Measurements from ENCODE around the gene INPP5J.
"Not testable (repeated sequence)": the region's sequence is repeated elsewhere in the genome, so short reads cannot be mapped to it uniquely, and the experiment has no call there.

Gene INPP5J

GRCh38 chr22:31088233-31088986 lies 34.4 kb upstream of the INPP5J start:
- DNase-seq, result no peak

DNA sequence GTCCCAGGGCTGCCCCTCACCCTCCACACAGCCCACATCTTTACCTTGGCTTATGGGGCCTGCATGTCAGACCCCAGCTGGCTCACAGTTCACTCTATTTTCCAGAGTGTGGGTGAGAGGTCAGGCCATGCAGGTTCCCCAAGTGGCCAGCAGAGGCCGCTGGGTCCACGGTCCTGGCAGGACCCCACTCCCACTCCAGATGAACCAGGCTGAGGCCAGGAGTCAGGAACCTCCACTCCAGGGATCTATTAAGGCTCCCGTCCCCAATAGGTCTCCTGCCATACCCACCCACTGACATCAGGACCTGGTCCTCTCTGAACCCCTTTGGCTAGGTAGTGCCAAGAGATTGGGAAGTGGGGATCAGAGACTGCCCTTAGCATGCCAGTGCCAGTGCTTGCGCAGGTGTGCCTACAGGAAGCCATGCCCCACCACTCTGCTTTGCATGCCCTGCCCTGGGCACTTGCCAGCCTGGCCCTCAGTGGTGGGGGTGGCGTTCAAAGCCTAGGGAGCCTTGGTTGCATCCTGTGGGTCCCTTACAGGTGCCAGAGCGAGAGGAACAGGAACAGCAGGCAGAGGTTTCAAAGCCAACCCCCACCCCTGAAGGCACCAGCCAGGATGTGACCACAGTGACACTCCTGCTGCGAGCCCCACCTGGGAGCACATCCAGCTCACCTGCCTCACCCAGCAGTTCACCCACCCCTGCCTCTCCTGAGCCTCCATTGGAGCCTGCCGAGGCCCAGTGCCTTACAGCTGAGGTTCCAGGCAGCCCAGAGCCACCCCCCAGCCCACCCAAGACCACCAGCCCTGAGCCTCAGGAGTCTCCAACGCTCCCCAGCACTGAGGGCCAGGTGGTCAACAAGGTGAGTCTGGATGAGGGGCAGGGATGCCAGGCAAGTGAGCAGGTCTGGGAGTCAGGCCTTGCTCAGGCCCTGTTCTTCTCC lies 33.3 kb upstream of the INPP5J start:
- DNase-seq, result no peak

- no peak for DNase-seq
Observed at GRCh38 chr22:31090217-31091085, 32.3 kb upstream of the INPP5J start.

DNA sequence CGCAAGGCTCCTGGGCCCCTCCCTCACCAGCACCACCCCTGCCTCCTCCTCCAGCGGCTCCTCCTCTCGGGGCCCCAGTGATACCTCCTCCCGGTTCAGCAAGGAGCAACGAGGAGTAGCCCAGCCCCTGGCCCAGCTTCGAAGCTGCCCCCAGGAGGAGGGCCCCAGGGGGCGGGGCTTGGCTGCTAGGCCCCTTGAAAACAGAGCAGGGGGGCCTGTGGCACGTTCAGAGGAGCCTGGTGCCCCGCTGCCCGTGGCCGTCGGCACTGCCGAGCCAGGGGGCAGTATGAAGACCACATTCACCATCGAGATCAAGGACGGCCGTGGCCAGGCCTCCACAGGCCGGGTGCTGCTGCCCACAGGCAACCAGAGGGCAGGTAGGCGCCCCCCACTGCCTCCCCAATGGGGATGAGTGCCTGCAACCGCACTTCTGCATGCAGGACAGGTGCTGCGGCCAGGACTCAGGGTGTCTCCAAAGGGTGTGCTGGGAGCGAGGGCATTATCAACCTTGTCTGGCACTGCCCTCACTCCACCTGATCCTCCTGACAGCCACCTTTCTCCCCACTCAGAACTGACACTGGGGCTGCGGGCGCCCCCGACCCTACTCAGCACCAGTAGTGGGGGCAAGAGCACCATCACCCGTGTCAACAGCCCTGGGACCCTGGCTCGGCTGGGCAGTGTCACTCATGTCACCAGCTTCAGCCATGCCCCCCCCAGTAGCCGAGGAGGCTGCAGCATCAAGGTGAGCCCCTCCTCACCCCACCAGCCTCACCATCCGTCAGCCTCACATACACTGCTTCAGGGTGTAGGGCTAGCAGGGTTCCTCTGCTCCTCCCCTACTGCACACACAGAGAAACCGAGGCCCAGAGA lies 31.4 kb upstream of the INPP5J start:
- no peak for DNase-seq

GRCh38 chr22:31092161-31092560 lies 30.6 kb upstream of the INPP5J start:
- no peak for DNase-seq

GRCh38 chr22:31093086-31093850 lies 29.5 kb upstream of the INPP5J start:
- no peak for DNase-seq

DNA sequence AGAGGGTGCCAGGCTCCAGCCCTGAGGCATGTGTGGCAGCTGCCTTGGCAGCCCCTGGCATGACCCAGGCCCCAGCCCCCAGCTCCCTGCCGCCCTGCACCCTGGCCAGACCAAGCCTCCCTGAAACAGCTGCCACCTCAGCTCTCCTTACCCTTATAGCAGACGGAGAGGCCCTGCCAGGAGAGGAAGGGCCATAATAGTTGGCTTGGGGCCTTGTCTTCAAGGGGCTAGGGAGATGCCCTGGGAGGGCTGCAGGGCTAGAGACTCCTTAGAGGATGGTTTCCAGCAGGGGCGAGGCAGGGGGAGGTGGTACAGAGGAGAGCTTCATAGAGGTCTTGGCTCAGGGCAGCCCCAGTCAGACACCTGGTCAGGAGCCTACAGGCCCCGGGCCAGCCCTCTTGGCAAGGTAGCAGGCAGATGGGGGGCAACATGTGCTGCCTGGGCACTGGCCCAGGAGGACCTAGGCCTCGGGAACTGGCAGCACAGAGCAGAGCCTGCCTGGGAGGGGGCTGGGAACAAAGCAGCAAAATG lies 28.7 kb upstream of the INPP5J start:
- no peak for DNase-seq

DNA sequence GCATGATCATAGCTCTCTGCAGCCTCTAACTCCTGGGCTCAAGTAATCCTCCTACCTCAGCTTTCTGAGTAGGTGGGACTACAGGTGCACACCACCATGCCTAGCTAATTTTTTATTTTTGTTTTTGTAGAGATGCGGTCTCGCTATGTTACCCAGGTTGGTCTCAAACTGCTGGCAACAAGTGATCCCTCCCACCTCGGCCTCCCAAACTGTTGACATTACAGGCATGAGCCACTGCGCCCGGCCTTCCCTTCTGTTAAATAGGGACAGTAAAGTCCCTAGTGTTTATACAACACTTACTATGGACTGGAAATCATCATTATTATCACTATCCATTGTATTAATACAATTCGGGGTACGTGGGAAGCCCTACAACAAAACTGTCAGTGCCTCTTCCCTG lies 28.0 kb upstream of the INPP5J start:
- no peak for DNase-seq

DNA sequence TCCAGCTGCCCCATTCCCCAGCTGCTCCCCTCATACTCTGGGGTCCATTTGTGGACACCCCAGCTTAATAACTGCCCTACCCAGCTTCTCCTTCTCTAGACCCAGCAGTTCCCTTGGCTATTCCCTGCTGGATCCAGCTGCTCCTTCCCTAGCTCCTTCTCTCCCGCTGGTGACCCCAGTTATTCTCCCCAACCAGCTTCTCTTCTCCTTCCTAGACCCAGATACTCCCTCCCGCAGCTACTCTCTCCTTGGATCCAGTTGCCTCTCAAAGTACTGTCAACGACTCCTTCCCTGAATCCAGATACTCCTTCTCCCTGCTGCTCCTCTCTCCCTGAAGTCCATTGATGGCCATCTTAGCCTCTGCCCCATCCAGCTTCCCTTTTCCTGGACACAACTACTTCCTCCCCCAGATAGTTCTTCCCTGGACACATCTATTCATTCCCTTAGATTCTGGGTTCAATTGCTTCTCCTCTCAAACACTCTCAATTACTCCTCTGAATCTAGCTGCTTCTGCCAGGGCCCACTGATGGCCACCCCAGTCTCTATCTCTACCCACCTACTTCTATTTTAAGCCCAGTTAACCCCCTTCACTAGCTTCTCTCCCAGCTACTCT lies 27.0 kb upstream of the INPP5J start:
- no peak for DNase-seq

GRCh38 chr22:31096657-31097279 lies 26.0 kb upstream of the INPP5J start:
- DNase-seq, result no peak

DNA sequence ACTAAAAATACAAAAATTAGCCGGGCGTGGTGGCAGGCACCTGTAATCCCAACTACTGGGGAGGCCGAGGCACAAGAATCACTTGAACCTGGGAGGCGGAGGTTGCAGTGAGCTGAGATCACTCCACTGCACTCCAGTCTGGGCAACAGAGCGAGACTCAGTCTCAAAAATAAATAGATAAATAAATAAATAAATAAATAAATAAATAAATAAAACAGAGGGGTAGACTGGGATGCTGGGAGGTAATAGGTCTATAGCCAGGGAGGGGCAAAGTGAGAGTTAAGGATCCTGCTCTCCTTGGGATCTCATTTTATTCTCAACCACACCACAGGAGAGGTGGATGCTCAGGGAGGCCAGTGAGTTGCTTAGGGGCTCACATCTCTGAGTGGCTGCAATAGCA lies 25.2 kb upstream of the INPP5J start:
- DNase-seq, result not testable (repeated sequence)

DNA sequence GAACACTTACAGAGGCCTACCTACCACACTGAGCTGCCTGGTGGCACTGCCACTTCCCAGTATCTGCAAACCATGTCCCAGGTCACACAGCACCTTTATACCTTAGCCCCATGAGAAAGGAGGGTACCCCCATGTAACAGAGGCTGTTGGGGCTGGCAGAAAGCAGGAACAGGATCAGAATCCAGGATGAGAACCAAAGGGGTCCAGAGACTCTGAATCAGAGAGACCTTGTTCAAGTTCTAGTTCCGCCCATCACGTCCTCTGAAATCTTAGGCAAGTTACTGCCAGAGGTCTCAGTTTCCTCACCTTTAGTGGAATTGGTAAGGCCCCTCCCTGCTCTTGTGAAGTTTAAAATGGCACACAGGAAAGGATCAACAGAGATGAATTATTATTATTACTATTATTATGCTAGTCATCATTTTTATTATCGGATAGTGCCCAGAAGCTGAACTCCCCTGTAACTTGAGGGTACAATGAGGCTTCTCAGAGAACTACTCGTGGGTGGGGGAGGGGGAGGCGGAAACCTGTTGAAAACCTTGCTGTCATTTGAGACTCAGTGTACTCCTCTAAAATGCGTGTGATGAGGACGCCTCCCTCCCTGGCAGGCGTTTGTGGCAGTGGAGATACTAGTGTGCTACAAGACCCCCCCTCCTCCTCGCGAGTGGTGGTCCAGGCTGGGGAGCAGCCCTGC lies 24.7 kb upstream of the INPP5J start:
- DNase-seq, result no peak

DNA sequence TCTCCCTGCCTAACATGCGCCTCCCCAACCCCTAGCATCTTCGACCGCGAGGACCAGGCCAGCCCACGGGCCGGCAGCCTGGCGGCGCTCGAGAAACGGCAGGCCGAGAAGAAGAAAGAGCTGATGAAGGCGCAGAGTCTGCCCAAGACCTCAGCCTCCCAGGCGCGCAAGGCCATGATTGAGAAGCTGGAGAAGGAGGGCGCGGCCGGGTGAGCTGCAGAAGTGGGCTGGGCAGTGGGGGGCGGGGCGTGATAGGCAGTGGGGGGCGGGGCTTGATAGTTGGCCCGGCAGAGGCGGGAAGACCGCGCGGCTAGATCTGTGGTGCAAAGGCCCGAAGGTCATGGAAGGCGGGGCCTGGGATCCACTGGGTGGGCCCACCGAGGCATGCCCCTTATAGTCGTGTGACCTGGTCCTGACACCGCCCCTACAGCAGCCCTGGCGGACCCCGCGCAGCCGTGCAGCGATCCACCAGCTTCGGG lies 24.1 kb upstream of the INPP5J start:
- no peak for DNase-seq

GRCh38 chr22:31099386-31099785 lies 23.4 kb upstream of the INPP5J start:
- no peak for DNase-seq

DNA sequence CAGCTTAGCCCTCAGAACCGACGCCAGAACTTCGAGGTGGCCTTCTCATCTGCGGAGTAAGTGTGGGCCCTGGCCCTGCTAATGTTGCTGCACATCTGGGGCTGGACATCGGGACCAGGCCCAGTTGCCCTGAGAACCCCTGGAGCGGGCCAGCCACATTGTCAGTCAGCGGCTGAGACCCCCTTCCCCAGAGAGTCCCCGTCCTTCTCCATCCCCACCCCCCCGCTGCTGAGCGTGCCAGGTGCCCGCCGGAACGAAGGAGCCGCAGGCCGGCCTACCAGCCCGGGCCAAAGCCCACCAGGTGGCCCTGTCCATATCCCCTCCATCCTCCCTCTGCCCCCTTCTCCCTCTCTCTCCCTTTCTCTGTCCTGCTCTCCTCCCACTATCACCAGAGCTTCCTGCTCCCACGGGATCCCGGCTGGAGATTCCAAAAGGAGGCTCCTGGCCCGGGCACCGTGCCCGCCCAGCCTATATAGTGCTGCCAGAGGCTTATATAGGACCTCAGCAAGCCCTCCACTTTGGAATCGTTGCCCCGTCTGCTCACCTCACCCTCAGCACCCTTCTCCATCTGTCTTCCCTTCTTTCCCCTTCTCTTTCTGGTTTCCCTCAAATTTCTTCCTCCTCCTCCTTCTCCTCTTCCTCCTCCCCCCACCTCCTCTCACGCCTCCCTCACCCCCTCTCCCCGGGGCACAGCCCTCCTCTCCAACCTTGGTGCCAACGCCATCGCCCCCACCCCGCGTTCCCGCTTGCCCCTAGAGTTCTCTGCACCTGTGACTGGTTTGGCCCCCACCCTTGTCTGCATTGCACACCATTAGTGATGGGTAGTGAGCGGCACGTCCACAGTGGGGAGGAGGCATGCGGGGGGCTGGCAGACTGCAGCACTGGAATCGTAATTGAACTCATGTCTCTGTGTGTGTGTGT lies 22.7 kb upstream of the INPP5J start:
- no peak for DNase-seq

DNA sequence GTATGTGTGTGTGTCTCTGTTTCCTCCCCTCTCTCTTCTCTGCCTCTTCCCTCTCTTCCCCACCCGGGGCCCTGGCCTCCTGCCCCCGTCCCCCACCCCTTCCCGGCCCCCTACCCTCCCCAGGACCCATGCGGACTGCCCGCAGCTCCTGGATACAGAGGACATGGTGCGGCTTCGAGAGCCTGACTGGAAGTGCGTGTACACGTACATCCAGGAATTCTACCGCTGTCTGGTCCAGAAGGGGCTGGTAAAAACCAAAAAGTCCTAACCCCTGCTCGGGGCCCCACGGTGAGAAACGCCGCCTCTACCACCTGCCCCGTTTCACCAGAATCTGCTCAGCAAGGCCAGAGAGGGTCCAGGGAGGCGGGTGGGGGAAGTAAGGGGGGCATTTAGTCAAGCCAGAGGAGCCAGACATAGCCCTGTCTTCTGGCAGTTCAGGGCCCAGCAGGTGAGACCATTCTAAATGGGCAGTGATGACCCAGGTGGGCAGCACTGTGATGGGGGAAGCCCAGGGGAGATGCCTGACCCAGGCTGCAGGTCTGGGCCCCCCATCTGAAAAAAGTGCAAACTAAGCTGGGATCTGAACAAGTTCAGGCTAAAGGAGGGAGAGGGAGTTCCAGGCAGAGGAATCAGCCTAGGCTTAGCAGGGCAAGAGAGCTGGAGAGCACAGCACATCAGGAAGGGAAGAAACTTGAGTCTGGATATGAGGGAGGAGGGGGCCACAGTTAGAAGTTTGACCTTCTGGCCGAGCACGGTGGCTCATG lies 21.8 kb upstream of the INPP5J start:
- DNase-seq, result no peak

DNA sequence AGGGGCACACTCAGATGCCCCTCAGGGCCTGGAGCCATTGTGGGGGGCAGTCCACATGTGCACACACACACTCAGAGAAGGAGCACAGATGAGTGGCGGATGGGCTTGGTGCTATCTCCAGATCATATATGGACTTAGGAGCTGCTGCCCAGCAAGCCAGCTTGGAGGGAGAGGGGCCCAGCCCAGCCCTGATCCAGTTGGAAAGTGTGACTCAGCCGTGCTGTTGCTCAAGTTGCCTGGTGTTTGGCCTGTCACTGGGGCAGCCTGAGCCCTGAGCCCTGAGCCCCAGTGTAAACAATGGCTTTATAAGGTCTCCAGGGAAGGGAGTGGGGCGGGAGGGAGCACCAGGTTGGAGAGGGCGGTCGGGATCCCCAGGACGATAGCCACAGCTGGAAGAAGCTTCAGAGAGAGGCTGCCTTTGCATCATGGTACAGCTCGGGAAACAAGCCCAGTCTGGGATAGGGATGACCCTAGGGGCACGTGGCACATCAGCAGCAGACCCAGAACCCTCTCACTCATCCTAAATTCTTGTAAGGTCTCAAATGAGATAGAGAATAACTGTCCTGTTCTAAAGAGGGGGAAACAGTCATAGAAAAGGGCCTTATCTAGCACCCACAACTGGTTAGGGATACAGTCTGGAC lies 20.2 kb upstream of the INPP5J start:
- no peak for DNase-seq

All from SHP77 treated with DMSO at 0.1 percent for 48 hours (cell line).